ENCODE data around the gene SAAL1.
A peak's percentile ranks its signal among the peaks of the same experiment; 100 is the strongest.
"Not testable (repeated sequence)": the region's sequence is repeated elsewhere in the genome, so short reads cannot be mapped to it uniquely, and the experiment has no call there.

SAAL1 gene, protein sequence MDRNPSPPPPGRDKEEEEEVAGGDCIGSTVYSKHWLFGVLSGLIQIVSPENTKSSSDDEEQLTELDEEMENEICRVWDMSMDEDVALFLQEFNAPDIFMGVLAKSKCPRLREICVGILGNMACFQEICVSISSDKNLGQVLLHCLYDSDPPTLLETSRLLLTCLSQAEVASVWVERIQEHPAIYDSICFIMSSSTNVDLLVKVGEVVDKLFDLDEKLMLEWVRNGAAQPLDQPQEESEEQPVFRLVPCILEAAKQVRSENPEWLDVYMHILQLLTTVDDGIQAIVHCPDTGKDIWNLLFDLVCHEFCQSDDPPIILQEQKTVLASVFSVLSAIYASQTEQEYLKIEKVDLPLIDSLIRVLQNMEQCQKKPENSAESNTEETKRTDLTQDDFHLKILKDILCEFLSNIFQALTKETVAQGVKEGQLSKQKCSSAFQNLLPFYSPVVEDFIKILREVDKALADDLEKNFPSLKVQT

DNA sequence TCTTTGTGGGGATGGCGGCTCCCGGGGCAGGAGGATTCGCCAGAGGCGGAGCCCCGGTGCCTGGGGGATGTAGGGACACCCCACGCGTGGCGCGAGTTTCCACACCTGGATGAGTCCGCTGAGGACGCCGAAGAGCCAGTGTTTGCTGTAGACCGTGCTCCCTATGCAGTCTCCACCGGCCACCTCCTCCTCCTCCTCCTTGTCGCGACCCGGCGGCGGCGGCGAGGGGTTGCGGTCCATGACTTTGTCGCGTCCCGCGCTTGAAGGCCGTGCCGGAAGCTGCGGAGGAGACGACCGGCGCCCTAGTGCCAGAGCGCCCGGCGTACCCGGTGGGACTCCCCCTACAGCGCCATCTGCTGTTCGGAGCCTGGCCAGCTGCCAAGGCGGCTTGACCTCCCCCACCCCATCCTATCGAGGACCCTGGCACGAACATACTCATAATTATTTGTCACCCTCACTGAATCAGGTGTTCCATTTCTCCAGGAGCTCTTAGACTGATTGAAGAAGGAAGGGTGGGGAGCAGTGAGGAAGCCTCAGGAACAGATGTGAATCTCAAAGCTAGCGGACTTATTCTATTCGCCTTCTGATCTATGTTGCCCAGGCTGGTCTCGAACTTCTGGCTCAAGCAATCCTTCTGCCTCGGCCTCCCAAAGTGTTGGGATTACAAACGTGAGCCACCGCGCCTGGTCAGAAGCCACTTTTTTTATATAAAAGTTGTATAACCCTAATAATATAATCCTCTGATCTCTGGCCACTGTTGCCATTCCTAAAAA is at the start of gene SAAL1:
Gene SAAL1, minus strand, starts transcription at position 281 of the 773 bp plus-strand sequence. Its CDS starts 41 bp downstream, at position 240.
- Histone ChIP-seq H3K4me1 (ENCODE audit: control insufficient read depth in 1 of 2, insufficient read depth in 2 of 2, low read length in 2 of 2) (peaks cover 0 to 16% of the 10 kb centered on the region in 2 donors), H3K9me3 (ENCODE audit: control insufficient read depth in 1 of 2, low read length in 2 of 2) (no peaks in the 10 kb centered on the region), H3K4me3 (ENCODE audit: low read depth in 1 of 2, low read length in 2 of 2) (peak within 1 kb of the TSS; percentile 86 to 95), H3K27ac (ENCODE audit: low read length) (peak within 1 kb of the TSS; percentile 31), H3K36me3 (ENCODE audit: control insufficient read depth in 1 of 2, insufficient read depth in 2 of 2, low read length in 2 of 2) (peaks cover 6 to 24% of the 10 kb centered on the region in 2 donors), H3K27me3 (ENCODE audit: low read depth, low read length) (no peaks in the 10 kb centered on the region)

- H3K4me3 ChIP-seq (ENCODE audit: low read depth in 1 of 2, low read length in 2 of 2) = no peak overlapping the region
- H3K9me3 ChIP-seq (ENCODE audit: control insufficient read depth in 1 of 2, low read length in 2 of 2) = no peaks in the 10 kb centered on the region
- peaks cover 3% of the 10 kb centered on the region for H3K27me3 ChIP-seq (ENCODE audit: low read depth, low read length)
- no peaks in the 10 kb centered on the region for H3K36me3 ChIP-seq (ENCODE audit: control insufficient read depth in 1 of 2, insufficient read depth in 2 of 2, low read length in 2 of 2)
- H3K27ac ChIP-seq (ENCODE audit: low read length) = no peak overlapping the region
- no peaks in the 10 kb centered on the region for H3K4me1 ChIP-seq (ENCODE audit: control insufficient read depth in 1 of 2, insufficient read depth in 2 of 2, low read length in 2 of 2)
Measured at GRCh38 chr11:18151581-18151980, 45.7 kb upstream of the SAAL1 start.

DNA sequence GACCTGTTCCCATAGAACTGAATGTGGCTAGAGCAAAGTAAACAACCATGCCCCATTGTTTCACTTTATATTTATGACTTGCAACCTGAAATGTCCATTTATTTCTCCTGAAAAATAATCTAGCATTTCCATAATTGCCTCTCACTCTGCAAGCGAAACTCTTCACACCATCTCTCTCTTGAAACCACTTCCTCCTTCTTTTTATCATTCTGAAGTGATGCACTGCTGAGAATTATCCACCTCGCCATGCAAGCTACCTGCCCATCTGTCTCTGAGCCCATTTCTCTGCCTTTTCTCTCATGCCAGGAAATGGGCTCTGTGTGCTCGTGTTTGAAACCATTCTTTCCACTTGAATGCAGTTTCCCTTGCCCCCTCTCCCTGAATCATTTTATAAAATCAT is 40.0 kb upstream of the SAAL1 start:
- no peaks in the 10 kb centered on the region for H3K27me3 ChIP-seq (ENCODE audit: low read depth, low read length)
- H3K27ac ChIP-seq (ENCODE audit: low read length) = no peak overlapping the region
- H3K4me1 ChIP-seq (ENCODE audit: control insufficient read depth in 1 of 2, insufficient read depth in 2 of 2, low read length in 2 of 2) = no peaks in the 10 kb centered on the region
- H3K36me3 ChIP-seq (ENCODE audit: control insufficient read depth in 1 of 2, insufficient read depth in 2 of 2, low read length in 2 of 2) = no peaks in the 10 kb centered on the region
- no peak overlapping the region for H3K4me3 ChIP-seq (ENCODE audit: low read depth in 1 of 2, low read length in 2 of 2)
- H3K9me3 ChIP-seq (ENCODE audit: control insufficient read depth in 1 of 2, low read length in 2 of 2) = no peaks in the 10 kb centered on the region

GRCh38 chr11:18145025-18145424 is 39.1 kb upstream of the SAAL1 start:
- Histone ChIP-seq H3K27ac (ENCODE audit: low read length) (no peak overlapping the region), H3K36me3 (ENCODE audit: control insufficient read depth in 1 of 2, insufficient read depth in 2 of 2, low read length in 2 of 2) (no peaks in the 10 kb centered on the region), H3K9me3 (ENCODE audit: control insufficient read depth in 1 of 2, low read length in 2 of 2) (no peaks in the 10 kb centered on the region), H3K4me1 (ENCODE audit: control insufficient read depth in 1 of 2, insufficient read depth in 2 of 2, low read length in 2 of 2) (no peaks in the 10 kb centered on the region), H3K4me3 (ENCODE audit: low read depth in 1 of 2, low read length in 2 of 2) (no peak overlapping the region), H3K27me3 (ENCODE audit: low read depth, low read length) (no peaks in the 10 kb centered on the region)

GRCh38 chr11:18144243-18144642 is 38.4 kb upstream of the SAAL1 start:
- Histone ChIP-seq H3K4me1 (ENCODE audit: control insufficient read depth in 1 of 2, insufficient read depth in 2 of 2, low read length in 2 of 2) (no peaks in the 10 kb centered on the region), H3K27ac (ENCODE audit: low read length) (no peak overlapping the region), H3K36me3 (ENCODE audit: control insufficient read depth in 1 of 2, insufficient read depth in 2 of 2, low read length in 2 of 2) (no peaks in the 10 kb centered on the region), H3K9me3 (ENCODE audit: control insufficient read depth in 1 of 2, low read length in 2 of 2) (no peaks in the 10 kb centered on the region), H3K27me3 (ENCODE audit: low read depth, low read length) (no peaks in the 10 kb centered on the region), H3K4me3 (ENCODE audit: low read depth in 1 of 2, low read length in 2 of 2) (no peak overlapping the region)

DNA sequence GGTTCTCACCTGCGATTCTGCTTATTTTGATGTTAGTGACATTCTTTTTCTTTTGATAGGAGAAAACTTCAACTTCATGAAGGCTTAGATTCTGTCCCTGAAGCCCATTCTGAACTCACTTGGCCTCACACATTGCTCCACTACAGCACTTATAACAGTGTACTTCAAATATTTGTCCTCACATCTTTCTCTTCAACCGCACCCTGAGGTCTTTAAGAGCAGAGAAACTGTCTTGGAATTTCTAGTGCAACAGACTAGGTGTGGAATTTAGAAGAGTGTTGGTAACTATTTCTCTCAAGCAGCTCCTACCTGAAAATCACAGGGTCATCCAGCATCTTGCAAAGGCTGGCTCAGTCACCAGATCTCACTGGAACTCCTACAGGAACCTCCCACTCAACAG is 34.3 kb upstream of the SAAL1 start:
- no peaks in the 10 kb centered on the region for H3K27me3 ChIP-seq (ENCODE audit: low read depth, low read length)
- H3K4me3 ChIP-seq (ENCODE audit: low read depth in 1 of 2, low read length in 2 of 2) = no peak overlapping the region
- H3K9me3 ChIP-seq (ENCODE audit: control insufficient read depth in 1 of 2, low read length in 2 of 2) = no peaks in the 10 kb centered on the region
- H3K4me1 ChIP-seq (ENCODE audit: control insufficient read depth in 1 of 2, insufficient read depth in 2 of 2, low read length in 2 of 2) = no peaks in the 10 kb centered on the region
- H3K27ac ChIP-seq (ENCODE audit: low read length) = no peak overlapping the region
- H3K36me3 ChIP-seq (ENCODE audit: control insufficient read depth in 1 of 2, insufficient read depth in 2 of 2, low read length in 2 of 2) = no peaks in the 10 kb centered on the region

- no peak overlapping the region for H3K27ac ChIP-seq (ENCODE audit: low read length)
- H3K9me3 ChIP-seq (ENCODE audit: control insufficient read depth in 1 of 2, low read length in 2 of 2) = no peaks in the 10 kb centered on the region
- no peaks in the 10 kb centered on the region for H3K27me3 ChIP-seq (ENCODE audit: low read depth, low read length)
- H3K4me1 ChIP-seq (ENCODE audit: control insufficient read depth in 1 of 2, insufficient read depth in 2 of 2, low read length in 2 of 2) = no peaks in the 10 kb centered on the region
- no peaks in the 10 kb centered on the region for H3K36me3 ChIP-seq (ENCODE audit: control insufficient read depth in 1 of 2, insufficient read depth in 2 of 2, low read length in 2 of 2)
- no peak overlapping the region for H3K4me3 ChIP-seq (ENCODE audit: low read depth in 1 of 2, low read length in 2 of 2)
Measured at GRCh38 chr11:18137186-18137800, 31.4 kb upstream of the SAAL1 start.

GRCh38 chr11:18135308-18135707 is 29.4 kb upstream of the SAAL1 start:
- no peak overlapping the region for H3K4me3 ChIP-seq (ENCODE audit: low read depth in 1 of 2, low read length in 2 of 2)
- H3K27ac ChIP-seq (ENCODE audit: low read length) = no peak overlapping the region
- H3K36me3 ChIP-seq (ENCODE audit: control insufficient read depth in 1 of 2, insufficient read depth in 2 of 2, low read length in 2 of 2) = no peaks in the 10 kb centered on the region
- no peaks in the 10 kb centered on the region for H3K9me3 ChIP-seq (ENCODE audit: control insufficient read depth in 1 of 2, low read length in 2 of 2)
- no peaks in the 10 kb centered on the region for H3K27me3 ChIP-seq (ENCODE audit: low read depth, low read length)
- no peaks in the 10 kb centered on the region for H3K4me1 ChIP-seq (ENCODE audit: control insufficient read depth in 1 of 2, insufficient read depth in 2 of 2, low read length in 2 of 2)

DNA sequence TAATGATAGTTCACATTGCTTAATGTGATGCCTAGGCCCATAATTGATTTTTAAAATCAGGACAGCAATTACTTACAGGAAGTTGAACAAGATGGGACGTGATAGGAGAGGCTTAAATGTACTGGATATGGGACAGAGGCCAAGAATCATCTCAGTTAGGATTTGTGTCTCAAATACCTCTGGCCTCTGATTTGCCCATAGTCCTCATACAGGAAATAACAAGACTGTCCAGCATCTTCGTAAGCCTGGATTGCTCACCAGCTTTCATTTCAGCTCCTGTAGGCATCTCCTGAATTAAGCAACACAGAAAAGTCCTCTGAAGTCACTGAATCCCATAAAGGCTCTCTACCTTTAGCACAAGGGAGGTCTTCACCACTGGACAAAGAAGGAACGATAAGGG is 26.5 kb upstream of the SAAL1 start, which contains the start of gene MRGPRX3:
Gene MRGPRX3, plus strand, starts transcription at position 231 of the 400 bp plus-strand sequence. CDS start 4,632 bp downstream, outside the sequence.
- Histone ChIP-seq H3K27me3 (ENCODE audit: low read depth, low read length) (no peaks in the 10 kb centered on the region), H3K4me3 (ENCODE audit: low read depth in 1 of 2, low read length in 2 of 2) (no peak within 1 kb of the TSS), H3K4me1 (ENCODE audit: control insufficient read depth in 1 of 2, insufficient read depth in 2 of 2, low read length in 2 of 2) (no peaks in the 10 kb centered on the region)

GRCh38 chr11:18131115-18131514 is 25.2 kb upstream of the SAAL1 start:
- not testable (repeated sequence) for H3K9me3 ChIP-seq (ENCODE audit: control insufficient read depth in 1 of 2, low read length in 2 of 2); H3K27me3 ChIP-seq (ENCODE audit: low read depth, low read length); H3K4me1 ChIP-seq (ENCODE audit: control insufficient read depth in 1 of 2, insufficient read depth in 2 of 2, low read length in 2 of 2); H3K27ac ChIP-seq (ENCODE audit: low read length); H3K36me3 ChIP-seq (ENCODE audit: control insufficient read depth in 1 of 2, insufficient read depth in 2 of 2, low read length in 2 of 2); H3K4me3 ChIP-seq (ENCODE audit: low read depth in 1 of 2, low read length in 2 of 2)

More for the DNA sequence above, 26.5 kb upstream of the SAAL1 start, which contains the start of gene MRGPRX3:
- no peaks in the 10 kb centered on the region for H3K36me3 ChIP-seq (ENCODE audit: control insufficient read depth in 1 of 2, insufficient read depth in 2 of 2, low read length in 2 of 2)
- H3K9me3 ChIP-seq (ENCODE audit: control insufficient read depth in 1 of 2, low read length in 2 of 2) = no peaks in the 10 kb centered on the region
- H3K27ac ChIP-seq (ENCODE audit: low read length) = no peak within 1 kb of the TSS

DNA sequence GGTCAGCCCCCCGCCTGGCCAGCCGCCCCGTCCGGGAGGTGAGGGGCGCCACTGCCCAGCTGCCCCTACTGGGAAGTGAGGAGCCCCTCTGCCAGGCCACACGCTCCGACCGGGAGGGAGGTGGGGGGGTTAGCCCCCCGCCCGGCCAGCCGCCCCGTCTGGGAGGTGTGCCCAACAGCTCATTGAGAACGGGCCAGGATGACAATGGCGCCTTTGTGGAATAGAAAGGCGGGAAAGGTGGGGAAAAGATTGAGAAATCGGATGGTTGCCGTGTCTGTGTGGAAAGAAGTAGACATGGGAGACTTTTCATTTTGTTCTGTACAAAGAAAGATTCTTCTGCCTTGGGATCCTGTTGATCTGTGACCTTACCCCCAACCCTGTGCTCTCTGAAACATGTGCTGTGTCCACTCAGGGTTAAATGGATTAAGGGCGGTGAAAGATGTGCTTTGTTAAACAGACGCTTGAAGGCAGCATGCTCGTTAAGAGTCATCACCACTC is 15.5 kb upstream of the SAAL1 start:
- not testable (repeated sequence) for H3K4me1 ChIP-seq (ENCODE audit: control insufficient read depth in 1 of 2, insufficient read depth in 2 of 2, low read length in 2 of 2); H3K36me3 ChIP-seq (ENCODE audit: control insufficient read depth in 1 of 2, insufficient read depth in 2 of 2, low read length in 2 of 2); H3K4me3 ChIP-seq (ENCODE audit: low read depth in 1 of 2, low read length in 2 of 2); H3K9me3 ChIP-seq (ENCODE audit: control insufficient read depth in 1 of 2, low read length in 2 of 2); H3K27ac ChIP-seq (ENCODE audit: low read length); H3K27me3 ChIP-seq (ENCODE audit: low read depth, low read length)
